Endothelial cell of umbilical vein (primary cell): Measurements from ENCODE around the gene UBE2G1.

Experiments
- CTCF ChIP-seq, 2 donors: IDR thresholded peaks; 1 replicate in 1 of 2; 2 replicates in 1 of 2; pipeline ENCODE4 v1.5.1; 2011; ENCODE audit warnings: low read length in 2 of 2, mild to moderate bottlenecking in 2 of 2, moderate library complexity in 2 of 2, control low read depth in 1 of 2, inconsistent platforms in 1 of 2, low read depth in 1 of 2; ENCODE audit not compliant: insufficient read depth in 1 of 2; ENCODE audit errors: extremely low read depth in 1 of 2
- EZH2 ChIP-seq: IDR thresholded peaks from 2 replicates; pipeline ENCODE4 v1.6.1; 2012; ENCODE audit warnings: borderline replicate concordance, low read depth, mild to moderate bottlenecking, moderate library complexity, low read length, inconsistent platforms; ENCODE audit not compliant: severe bottlenecking
- POLR2A ChIP-seq: IDR thresholded peaks from 2 replicates; pipeline ENCODE4 v1.6.1; 2012; ENCODE audit warnings: low read depth, mild to moderate bottlenecking, control low read depth, low read length
- POLR2AphosphoS5 ChIP-seq: IDR thresholded peaks from 2 replicates; pipeline ENCODE4 v1.6.1; 2012; ENCODE audit warnings: low read depth, mild to moderate bottlenecking, control low read depth, low read length, moderate library complexity; ENCODE audit not compliant: insufficient read depth

GRCh38 chr17:4258867-4259266 lies 107.6 kb downstream of the UBE2G1 start:
- TF ChIP-seq CTCF (IDR thresholded peaks at IDR 0.05; ENCODE audit: extremely low read depth in 1 of 2, insufficient read depth in 1 of 2, low read depth in 1 of 2, low read length in 2 of 2) (no peak), EZH2 (no peak), POLR2A (no peak), POLR2AphosphoS5 (no peak)
